ENCODE data around the gene CSGALNACT2. TPM values are rescaled to one million over a fixed set of nuclear protein-coding genes. Genes with fewer than 3 reads are reported as not detected.

Gene CSGALNACT2
- total and polyA plus RNA-seq, 9 of the 15 experiments (the other 6 are each of a cell fraction or from before 2014, with no cell fraction given), result 1.4 to 7.3 (median 3.5) TPM

GRCh38 chr10:43128958-43129706 lies 9.1 kb upstream of the CSGALNACT2 start (continued):
- TF ChIP-seq ZBTB33 (CRISPR knock-in tag; IDR thresholded peaks at IDR 0.05) (no peak), NFYB (IDR thresholded peaks at IDR 0.05; ENCODE audit: extremely low read depth, insufficient read length) (no peak), REST (IDR thresholded peaks at IDR 0.05; ENCODE audit: borderline replicate concordance) (no peak), REST (CRISPR knock-in tag; IDR thresholded peaks at IDR 0.05; ENCODE audit: low read depth) (no peak), ZNF224 (CRISPR knock-in tag; IDR thresholded peaks at IDR 0.05) (no peak), ZNF586 (CRISPR knock-in tag; conservative IDR thresholded peaks at IDR 0.05) (no peak), SMAD3 (CRISPR knock-in tag; conservative IDR thresholded peaks at IDR 0.05) (no peak), HMG20B (CRISPR knock-in tag; IDR thresholded peaks at IDR 0.05) (no peak), MEIS2 (IDR thresholded peaks at IDR 0.05; ENCODE audit: partially characterized antibody) (peak; percentile 63), DPF2 (IDR thresholded peaks at IDR 0.05) (0 out of 2 replicates have a peak, but pooled peaks have one; percentile 49), HMG20A (CRISPR knock-in tag; conservative IDR thresholded peaks at IDR 0.05) (no peak), RERE (CRISPR knock-in tag; IDR thresholded peaks at IDR 0.05; ENCODE audit: borderline replicate concordance) (no peak)
